Activated CD4-positive, alpha-beta memory T cell treated with anti-CD3 and anti-CD28 coated beads for 36 hours (primary cell): ENCODE data around the gene ATP2A2. TPM values are rescaled to one million over a fixed set of nuclear protein-coding genes. Genes with fewer than 3 reads are reported as not detected.
"Not testable (repeated sequence)": the region's sequence is repeated elsewhere in the genome, so short reads cannot be mapped to it uniquely, and the experiment has no call there.

Experiments
- CTCF ChIA-PET: fragments of 350-600 bp; sonication (Branson Sonifier 250); formaldehyde crosslinking; loops from one replicate; lab custom pipeline; 2021; ENCODE audit warnings: antibody characterized with exemption, inconsistent platforms; lab: Charles Lee
- POLR2A ChIA-PET: fragments of 350-600 bp; sonication (Branson Sonifier 250); formaldehyde crosslinking; loops from one replicate; lab custom pipeline; 2021; ENCODE audit warnings: antibody characterized with exemption; lab: Charles Lee
- DNase-seq: peaks from one replicate; pipeline ENCODE4 v3.0.0-alpha.2; 2020
- H3K27ac Mint-ChIP-seq: one replicate; pipeline ENCODE4 v1.8.0; 2021; ENCODE audit warnings: mixed read lengths
- H3K27me3 Mint-ChIP-seq: one replicate; pipeline ENCODE4 v1.8.0; 2021; ENCODE audit warnings: mixed read lengths
- H3K36me3 Mint-ChIP-seq: one replicate; pipeline ENCODE4 v1.8.0; 2021; ENCODE audit warnings: mixed read lengths
- H3K4me1 Mint-ChIP-seq: one replicate; pipeline ENCODE4 v1.8.0; 2021; ENCODE audit warnings: low read depth, mixed read lengths
- H3K4me3 Mint-ChIP-seq: one replicate; pipeline ENCODE4 v1.8.0; 2021; ENCODE audit warnings: mild to moderate bottlenecking, mixed read lengths
- H3K9me3 Mint-ChIP-seq: one replicate; pipeline ENCODE4 v1.8.0; 2021; ENCODE audit warnings: mixed read lengths
- intact Hi-C: fragments of 100-400 bp; cut with micrococcal nuclease; formaldehyde crosslinking; loops from one replicate; pipeline ENCODE4 v1.15.1; 2023
- total RNA-seq, 2 experiments: library from RNA; stranded (reverse); gene quantifications; one replicate each; pipeline ENCODE4 v1.2.3, GENCODE V29; 2021

ATP2A2 gene
- total RNA-seq, 2 experiments from 2014 or later, result 144 to 152 TPM

GRCh38 chr12:110248096-110248447 is 33.0 kb upstream of the ATP2A2 start:
- Mint-ChIP-seq H3K27me3 (no peaks in the 10 kb centered on the region), H3K4me3 (no peak overlapping the region), H3K27ac (no peak overlapping the region), H3K9me3 (no peaks in the 10 kb centered on the region), H3K36me3 (no peaks in the 10 kb centered on the region), H3K4me1 (no peaks in the 10 kb centered on the region)
- intact Hi-C loops, result no loop called here
- POLR2A ChIA-PET, result no interaction called here
- CTCF ChIA-PET, result interaction anchor here (0.5 to 2.3 kb wide), 2 partner anchors 142 to 146 kb away, joined by 3 to 6 read pairs; no protein-coding TSS in a partner anchor
- no peak for DNase-seq

GRCh38 chr12:110249105-110249504 is 31.9 kb upstream of the ATP2A2 start:
- Mint-ChIP-seq H3K27me3 (no peaks in the 10 kb centered on the region), H3K4me1 (no peaks in the 10 kb centered on the region), H3K9me3 (no peaks in the 10 kb centered on the region), H3K27ac (no peak overlapping the region), H3K4me3 (no peak overlapping the region), H3K36me3 (no peaks in the 10 kb centered on the region)
- ChIA-PET CTCF (interaction anchor here (0.8 kb wide), 1 partner anchor 148 kb away, joined by 4 read pairs; no protein-coding TSS in a partner anchor), POLR2A (no interaction called here)
- DNase-seq, result no peak
- intact Hi-C loops, result no loop called here

- intact Hi-C loops, result no loop called here
- H3K4me1 Mint-ChIP-seq, result no peaks in the 10 kb centered on the region
- H3K27ac Mint-ChIP-seq, result no peak overlapping the region
- H3K36me3 Mint-ChIP-seq, result no peaks in the 10 kb centered on the region
- H3K4me3 Mint-ChIP-seq, result no peak overlapping the region
- no peaks in the 10 kb centered on the region for H3K27me3 Mint-ChIP-seq
- DNase-seq, result no peak
- ChIA-PET POLR2A (no interaction called here), CTCF (interaction anchor here (0.8 to 1.5 kb wide), 2 partner anchors 149 kb away, joined by 4 read pairs; no protein-coding TSS in a partner anchor)
- no peaks in the 10 kb centered on the region for H3K9me3 Mint-ChIP-seq
These were observed 31.3 kb upstream of the ATP2A2 start for GRCh38 chr12:110249716-110250225.

GRCh38 chr12:110251381-110251780 is 29.7 kb upstream of the ATP2A2 start:
- Mint-ChIP-seq H3K36me3 (no peaks in the 10 kb centered on the region), H3K4me1 (no peaks in the 10 kb centered on the region), H3K27ac (no peak overlapping the region), H3K4me3 (no peak overlapping the region), H3K9me3 (no peaks in the 10 kb centered on the region), H3K27me3 (no peaks in the 10 kb centered on the region)
- DNase-seq, result no peak
- POLR2A ChIA-PET, result no interaction called here
- intact Hi-C loops, result no loop called here
- CTCF ChIA-PET, result interaction anchor here (1.5 kb wide), 1 partner anchor 150 kb away, joined by 4 read pairs; no protein-coding TSS in a partner anchor

GRCh38 chr12:110252716-110253115 is 28.3 kb upstream of the ATP2A2 start:
- Mint-ChIP-seq H3K4me1 (no peaks in the 10 kb centered on the region), H3K27me3 (no peaks in the 10 kb centered on the region), H3K36me3 (no peaks in the 10 kb centered on the region), H3K27ac (no peak overlapping the region), H3K4me3 (no peak overlapping the region), H3K9me3 (no peaks in the 10 kb centered on the region)
- ChIA-PET CTCF (no interaction called here), POLR2A (no interaction called here)
- intact Hi-C loops, result no loop called here
- DNase-seq, result no peak

- ChIA-PET POLR2A (no interaction called here), CTCF (no interaction called here)
- Mint-ChIP-seq H3K27me3 (no peaks in the 10 kb centered on the region), H3K36me3 (no peaks in the 10 kb centered on the region), H3K9me3 (no peaks in the 10 kb centered on the region), H3K4me3 (no peak overlapping the region), H3K4me1 (no peaks in the 10 kb centered on the region), H3K27ac (no peak overlapping the region)
- intact Hi-C loops, result no loop called here
- no peak for DNase-seq
These were observed 27.9 kb upstream of the ATP2A2 start for GRCh38 chr12:110253176-110253575.

GRCh38 chr12:110254971-110255540 is 26.0 kb upstream of the ATP2A2 start:
- POLR2A ChIA-PET, result no interaction called here
- intact Hi-C loops, result no loop called here
- no peaks in the 10 kb centered on the region for H3K27me3 Mint-ChIP-seq
- no peak overlapping the region for H3K27ac Mint-ChIP-seq
- no peaks in the 10 kb centered on the region for H3K36me3 Mint-ChIP-seq
- DNase-seq, result no peak
- H3K9me3 Mint-ChIP-seq, result no peaks in the 10 kb centered on the region
- no peaks in the 10 kb centered on the region for H3K4me1 Mint-ChIP-seq
- no peak overlapping the region for H3K4me3 Mint-ChIP-seq
- CTCF ChIA-PET, result no interaction called here

- H3K9me3 Mint-ChIP-seq, H3K4me1 Mint-ChIP-seq, H3K27ac Mint-ChIP-seq, DNase-seq, H3K27me3 Mint-ChIP-seq, intact Hi-C loops, H3K36me3 Mint-ChIP-seq, H3K4me3 Mint-ChIP-seq, POLR2A ChIA-PET: not testable (repeated sequence)
- CTCF ChIA-PET, result interaction anchor here (1.2 kb wide), 1 partner anchor 10 kb away, joined by 5 read pairs; no protein-coding TSS in a partner anchor
These were observed 25.1 kb upstream of the ATP2A2 start for GRCh38 chr12:110255890-110256456.

GRCh38 chr12:110256780-110257431 is 24.1 kb upstream of the ATP2A2 start:
- no peak for DNase-seq
- Mint-ChIP-seq H3K9me3 (no peaks in the 10 kb centered on the region), H3K27ac (no peak overlapping the region), H3K27me3 (no peaks in the 10 kb centered on the region), H3K36me3 (no peaks in the 10 kb centered on the region), H3K4me1 (no peaks in the 10 kb centered on the region), H3K4me3 (no peak overlapping the region)
- ChIA-PET CTCF (interaction anchor here (1.0 to 1.2 kb wide), 2 partner anchors 11 to 175 kb away, joined by 3 to 5 read pairs; no protein-coding TSS in a partner anchor), POLR2A (no interaction called here)
- intact Hi-C loops, result no loop called here

GRCh38 chr12:110258466-110258865 is 22.6 kb upstream of the ATP2A2 start:
- intact Hi-C loops, result no loop called here
- no peak overlapping the region for H3K27ac Mint-ChIP-seq
- H3K4me1 Mint-ChIP-seq, result no peaks in the 10 kb centered on the region
- H3K9me3 Mint-ChIP-seq, result no peaks in the 10 kb centered on the region
- H3K4me3 Mint-ChIP-seq, result no peak overlapping the region
- ChIA-PET CTCF (no interaction called here), POLR2A (interaction anchor here (0.6 kb wide), 1 partner anchor 205 kb away, joined by 3 read pairs; no protein-coding TSS in a partner anchor)
- H3K36me3 Mint-ChIP-seq, result no peaks in the 10 kb centered on the region
- no peak for DNase-seq
- no peaks in the 10 kb centered on the region for H3K27me3 Mint-ChIP-seq

- Mint-ChIP-seq H3K27me3 (no peaks in the 10 kb centered on the region), H3K4me3 (no peak overlapping the region), H3K27ac (no peak overlapping the region), H3K36me3 (no peaks in the 10 kb centered on the region), H3K9me3 (no peaks in the 10 kb centered on the region), H3K4me1 (no peaks in the 10 kb centered on the region)
- POLR2A ChIA-PET, result no interaction called here
- no peak for DNase-seq
- intact Hi-C loops, result no loop called here
- CTCF ChIA-PET, result no interaction called here
These were observed 18.3 kb upstream of the ATP2A2 start for GRCh38 chr12:110262442-110263388.
